HG03159 (cell line): Measurements from ENCODE around the gene CHST13.
"Not testable (repeated sequence)": the region's sequence is repeated elsewhere in the genome, so short reads cannot be mapped to it uniquely, and the experiment has no call there.

Experiments
- ATAC-seq: cut with Tn5 transposase; IDR thresholded peaks from one replicate; pipeline ENCODE4 v1.9.1; 2021; ENCODE audit warnings: mild to moderate bottlenecking, moderate library complexity; ENCODE audit not compliant: unreplicated experiment

The CHST13 gene

DNA sequence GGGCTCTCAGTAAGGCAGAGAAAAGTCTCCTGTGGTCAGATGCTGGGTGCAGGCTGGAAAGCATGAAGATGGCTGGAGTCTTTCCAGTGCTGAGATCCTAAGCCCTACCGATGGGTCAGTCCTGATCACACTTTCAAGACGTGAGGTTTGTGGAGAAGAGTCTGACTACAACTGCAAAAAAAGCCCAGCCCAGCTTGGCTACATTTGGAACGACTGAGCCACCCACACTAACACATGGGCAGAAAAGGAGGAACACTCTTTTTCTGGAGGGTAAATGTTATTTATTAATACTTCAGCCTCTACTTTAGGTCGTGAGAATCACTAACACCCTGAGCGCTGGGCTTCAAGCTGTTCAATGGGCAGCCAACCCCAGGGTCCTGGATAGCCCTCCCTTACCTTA is 56.8 kb downstream of the CHST13 start:
- ATAC-seq, result no peak

DNA sequence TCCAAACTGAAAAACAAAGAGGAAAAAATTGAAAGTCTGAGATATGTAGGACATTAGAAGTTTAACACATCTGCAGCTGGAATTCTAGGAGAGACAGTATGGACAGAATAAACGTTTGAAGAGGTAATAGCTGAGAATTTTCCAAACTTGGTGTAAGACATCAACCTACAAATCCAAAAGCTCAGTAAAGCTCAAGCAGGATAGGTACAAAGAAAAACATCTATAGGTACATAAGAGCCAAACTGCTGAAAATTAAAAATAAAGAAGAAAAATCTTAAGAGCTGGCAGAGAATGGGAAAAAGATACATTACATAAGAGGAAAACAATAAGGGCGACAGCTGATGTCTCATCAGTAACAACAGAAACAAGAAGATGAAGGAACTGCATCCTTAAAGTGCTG is 57.6 kb downstream of the CHST13 start:
- no peak for ATAC-seq

DNA sequence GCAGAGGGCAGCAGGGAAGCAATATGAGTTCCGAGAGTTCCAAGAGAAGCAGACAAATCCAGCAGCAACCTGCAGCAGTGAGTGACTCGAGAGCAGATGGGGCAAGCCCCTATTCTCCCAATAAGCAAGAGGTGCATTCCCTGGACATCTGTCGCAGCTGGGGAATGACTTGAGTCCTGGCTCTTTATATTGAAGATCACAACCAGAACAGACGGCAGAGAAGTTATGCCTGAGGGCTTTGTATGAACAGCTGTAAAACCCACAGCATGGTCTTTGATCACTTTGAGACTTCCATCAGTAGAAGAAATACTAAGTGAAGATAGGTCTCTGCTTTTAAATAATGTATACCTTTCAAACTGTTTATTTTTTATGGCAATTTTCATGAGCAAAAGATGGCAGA is 58.4 kb downstream of the CHST13 start:
- ATAC-seq, result no peak

DNA sequence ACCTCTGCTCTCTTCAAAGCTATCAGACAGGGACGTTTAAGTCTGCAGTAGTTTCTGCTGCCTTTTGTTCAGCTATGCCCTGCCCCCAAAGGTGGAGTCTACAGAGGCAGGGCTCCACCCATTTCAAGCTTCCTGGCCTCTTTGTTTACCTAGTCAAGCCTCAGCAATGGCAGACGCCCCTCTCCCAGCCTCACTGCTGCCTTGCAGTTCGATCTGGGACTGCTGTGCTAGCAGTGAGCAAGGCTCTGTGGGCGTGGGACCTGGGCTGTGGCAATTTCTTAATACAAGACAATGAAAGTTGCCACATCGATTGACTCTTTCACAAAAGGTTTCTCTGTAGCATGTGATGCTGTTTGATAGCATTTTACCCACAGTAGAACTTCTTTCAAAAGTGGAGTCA is 67.6 kb downstream of the CHST13 start:
- ATAC-seq, result not testable (repeated sequence)
